Measurements from ENCODE around the gene FABP1. TPM values are rescaled to one million over a fixed set of nuclear protein-coding genes. Genes with fewer than 3 reads are reported as not detected.

The FABP1 gene
- total and polyA plus RNA-seq, 2 of the 8 experiments (the other 6 are each of a cell fraction or from before 2014, with no cell fraction given), result 0.09 TPM; not detected in 1

DNA sequence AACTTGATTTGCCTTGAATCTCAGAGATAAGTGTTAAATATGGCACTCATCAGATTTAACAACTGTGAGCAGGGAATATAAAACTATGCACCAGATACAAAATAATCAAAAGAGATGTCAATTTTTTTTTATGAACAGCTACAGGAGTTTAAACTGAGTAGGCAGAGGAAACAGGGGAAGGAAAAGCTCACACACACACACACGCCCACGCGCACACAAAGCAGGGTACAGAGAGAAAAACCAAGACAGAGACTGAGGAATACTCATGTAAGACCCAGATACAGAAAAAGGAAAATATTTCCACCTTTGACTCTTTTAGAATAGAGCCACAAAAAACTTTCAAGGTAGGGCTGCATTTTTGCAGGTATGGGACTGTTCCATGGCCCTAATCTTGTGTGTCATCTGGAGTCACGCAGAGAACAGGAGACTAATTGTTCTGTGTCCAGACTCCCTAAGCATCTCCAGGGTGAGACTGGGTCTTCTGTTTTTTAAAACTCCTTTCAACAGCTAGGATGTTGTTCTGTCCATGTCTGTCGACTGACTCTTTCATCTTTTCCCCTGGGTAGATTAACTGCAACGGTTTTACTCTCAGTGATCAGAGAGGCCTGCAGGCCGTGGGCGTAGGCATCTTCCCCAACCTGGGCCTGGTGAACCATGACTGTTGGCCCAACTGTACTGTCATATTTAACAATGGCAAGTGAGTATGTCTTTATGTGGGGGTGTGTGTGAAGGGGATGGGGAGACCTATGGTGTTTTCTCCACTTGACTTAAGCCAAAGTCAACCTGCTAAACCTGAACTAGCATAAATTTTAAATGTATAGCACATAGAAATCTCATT is 37.2 kb downstream of the FABP1 start:
- Histone ChIP-seq H2BK5ac (ENCODE audit: low read depth, low read length) (no peak overlapping the region), H2BK20ac (ENCODE audit: low read length) (no peak overlapping the region), H3K9me3 (ENCODE audit: insufficient read depth in 2 of 2, low read depth in 1 of 2, low read length in 1 of 2) (no peaks in the 10 kb centered on the region), H3K36me3 (ENCODE audit: control insufficient read depth in 2 of 4, insufficient read depth in 4 of 4, low read length in 3 of 4) (no peaks in the 10 kb centered on the region), H2BK15ac (ENCODE audit: low read length) (no peak overlapping the region), H3K4me1 (replicated peaks in 1 of 4; ENCODE audit: control insufficient read depth in 3 of 4, insufficient read depth in 4 of 4, low read length in 3 of 4) (peaks cover 0 to 4% (median 2%) of the 10 kb centered on the region in 4 experiments; a peak in 3 of 7 replicates), H3K4ac (replicated peaks; ENCODE audit: insufficient read length, low read depth, low read length) (no peak overlapping the region), H4K20me1 (replicated peaks in 1 of 2; ENCODE audit: control insufficient read depth in 1 of 2, insufficient read depth in 2 of 2, low read length in 2 of 2) (no peaks in the 10 kb centered on the region), H3K27ac (ENCODE audit: low read depth, low read length) (no peak overlapping the region), H4K91ac (replicated peaks; ENCODE audit: insufficient read length, low read length) (no peak overlapping the region), H2BK120ac (replicated peaks; ENCODE audit: low read depth, low read length) (no peak overlapping the region), H3K27me3 (replicated peaks in 1 of 4; ENCODE audit: control insufficient read depth in 3 of 4, extremely low read depth in 1 of 4, insufficient read depth in 3 of 4, low read length in 3 of 4) (no peaks in the 10 kb centered on the region), H2AK5ac (ENCODE audit: low read depth, low read length) (no peak overlapping the region), H3K56ac (replicated peaks; ENCODE audit: insufficient read length, low read depth, low read length) (no peak overlapping the region), H3K23me2 (ENCODE audit: low read depth, low read length) (no peaks in the 10 kb centered on the region), H4K5ac (ENCODE audit: insufficient read length, low read depth, low read length) (no peak overlapping the region), H3K9ac (replicated peaks in 1 of 4; ENCODE audit: extremely low read depth in 1 of 4, low read depth in 3 of 4, low read length in 3 of 4) (no peak overlapping the region), H3K4me3 (ENCODE audit: extremely low read depth in 1 of 4, insufficient read depth in 2 of 4, low read depth in 3 of 4, low read length in 4 of 4) (no peak overlapping the region), H3K14ac (ENCODE audit: insufficient read length) (no peak overlapping the region), H2BK12ac (ENCODE audit: low read depth, low read length) (no peak overlapping the region), H3K18ac (ENCODE audit: extremely low read depth, low read length) (no peak overlapping the region), H3K79me1 (ENCODE audit: low read depth, low read length) (no peaks in the 10 kb centered on the region), H3K4me2 (ENCODE audit: insufficient read depth in 1 of 2, low read depth in 2 of 2, low read length in 2 of 2) (no peak overlapping the region), H4K8ac (ENCODE audit: extremely low read depth, insufficient read depth, low read length) (no peak overlapping the region), H2AFZ (ENCODE audit: low read length) (no peak overlapping the region), H3K23ac (ENCODE audit: insufficient read length) (no peak overlapping the region), H3K79me2 (ENCODE audit: control insufficient read depth in 1 of 2, insufficient read depth in 2 of 2, low read length in 2 of 2) (no peaks in the 10 kb centered on the region)
- 84% methylated on average over 8 of the region's 8 CpGs; no CpG with 5 or more reads in 1 of the 2 experiments for WGBS, 2 experiments (ENCODE audit: extremely low coverage in 1 of 2, insufficient coverage in 1 of 2, insufficient read length in 1 of 2, insufficient replicate concordance in 2 of 2, low coverage in 1 of 2, low lambda C conversion rate in 2 of 2, missing lambda C conversion rate in 1 of 2)
- ChIA-PET POLR2A (ENCODE audit: partially characterized antibody) (interaction anchor here (0.7 kb wide), 1 partner anchor 40 kb away, joined by 4 read pairs; no protein-coding TSS in a partner anchor), CTCF (ENCODE audit: partially characterized antibody) (interaction anchor here (1.0 to 1.7 kb wide), 3 partner anchors 23 to 70 kb away, joined by 3 to 6 read pairs (median 4); partner anchors contain the start of gene SMYD1)
- DNase-seq (ENCODE audit: low read depth in 1 of 2, low spot score in 2 of 2), result no peak
- FAIRE-seq, result no peak
- TF ChIP-seq CREB1 (IDR thresholded peaks at IDR 0.05), result no peak
- TF ChIP-seq NRF1 (IDR thresholded peaks at IDR 0.05; ENCODE audit: low read depth, low read length), result no peak
- no peak for TF ChIP-seq MAFK (IDR thresholded peaks at IDR 0.05; ENCODE audit: low read depth, low read length)
- no peak for TF ChIP-seq HDAC6 (IDR thresholded peaks at IDR 0.05; ENCODE audit: low read depth, low read length)

All from H1 (cell line).